ENCODE results near the gene OR7G2.
"Not testable (repeated sequence)": the region's sequence is repeated elsewhere in the genome, so short reads cannot be mapped to it uniquely, and the experiment has no call there.

OR7G2 gene

GRCh38 chr19:9073806-9074205 lies 33.5 kb downstream of the OR7G2 start:
- DNase-seq (ENCODE audit: low read depth) = no peak

GRCh38 chr19:9071720-9072119 lies 35.6 kb downstream of the OR7G2 start:
- DNase-seq (ENCODE audit: low read depth) = not testable (repeated sequence)

DNA sequence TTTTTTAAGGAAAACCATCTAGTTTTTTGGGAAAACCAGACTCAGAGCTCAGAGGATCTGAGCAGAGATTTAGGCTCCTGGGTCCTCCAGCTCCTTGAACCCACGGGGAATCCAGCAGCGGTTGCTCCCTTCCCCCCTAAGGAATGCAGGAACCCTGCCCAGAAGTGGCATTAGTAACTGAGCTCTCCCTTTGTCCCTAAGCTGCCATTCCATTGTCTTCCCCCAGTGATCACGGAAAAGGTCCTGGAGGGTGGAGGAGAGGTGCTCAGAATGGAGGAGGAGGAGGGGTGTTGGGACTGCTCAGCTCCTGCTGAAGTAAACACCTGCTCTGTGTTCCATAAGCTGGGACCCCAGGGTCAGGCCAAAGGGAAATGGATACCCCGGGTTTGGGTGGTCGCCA lies 37.2 kb downstream of the OR7G2 start:
- no peak for DNase-seq (ENCODE audit: low read depth)

GRCh38 chr19:9065457-9066014 lies 41.7 kb downstream of the OR7G2 start:
- no peak for DNase-seq (ENCODE audit: low read depth)

GRCh38 chr19:9061879-9062278 lies 45.4 kb downstream of the OR7G2 start:
- DNase-seq (ENCODE audit: low read depth) = no peak

DNA sequence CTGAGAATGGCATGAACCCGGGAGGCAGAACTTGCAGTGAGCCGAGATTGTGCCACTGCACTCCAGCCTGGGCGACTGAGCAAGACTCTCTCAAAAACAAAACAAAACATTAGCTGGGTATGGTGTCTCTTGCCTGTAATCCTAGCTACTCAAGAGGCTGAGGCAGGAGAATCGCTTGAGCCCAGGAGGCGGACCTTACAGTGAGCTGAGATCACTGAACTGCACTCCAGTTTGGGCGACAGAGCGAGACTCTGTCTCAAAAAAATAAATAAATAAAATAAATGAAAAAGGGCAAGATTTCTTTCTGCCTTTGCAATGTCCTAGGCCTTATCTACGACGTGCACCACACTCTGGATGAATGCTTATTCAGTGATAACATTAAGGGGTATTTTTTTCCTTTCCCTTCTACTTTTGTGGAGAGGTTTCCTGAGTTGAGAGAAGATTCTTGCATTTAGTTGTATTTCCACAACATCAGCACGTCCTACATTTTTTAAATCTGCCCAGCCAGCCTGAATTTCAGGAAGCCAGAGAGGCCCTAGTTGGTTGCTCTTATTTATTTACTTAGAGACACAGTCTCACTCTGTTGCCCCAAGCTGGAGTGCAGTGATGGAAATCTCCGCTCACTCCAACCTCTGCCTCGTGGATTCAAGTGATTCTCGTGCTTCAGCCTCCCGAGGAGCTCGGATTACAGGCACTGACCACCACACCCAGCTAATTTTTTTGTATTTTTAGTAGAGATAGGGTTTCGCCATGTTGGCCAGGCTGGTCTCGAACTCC lies 46.5 kb downstream of the OR7G2 start:
- no peak for DNase-seq (ENCODE audit: low read depth)

DNA sequence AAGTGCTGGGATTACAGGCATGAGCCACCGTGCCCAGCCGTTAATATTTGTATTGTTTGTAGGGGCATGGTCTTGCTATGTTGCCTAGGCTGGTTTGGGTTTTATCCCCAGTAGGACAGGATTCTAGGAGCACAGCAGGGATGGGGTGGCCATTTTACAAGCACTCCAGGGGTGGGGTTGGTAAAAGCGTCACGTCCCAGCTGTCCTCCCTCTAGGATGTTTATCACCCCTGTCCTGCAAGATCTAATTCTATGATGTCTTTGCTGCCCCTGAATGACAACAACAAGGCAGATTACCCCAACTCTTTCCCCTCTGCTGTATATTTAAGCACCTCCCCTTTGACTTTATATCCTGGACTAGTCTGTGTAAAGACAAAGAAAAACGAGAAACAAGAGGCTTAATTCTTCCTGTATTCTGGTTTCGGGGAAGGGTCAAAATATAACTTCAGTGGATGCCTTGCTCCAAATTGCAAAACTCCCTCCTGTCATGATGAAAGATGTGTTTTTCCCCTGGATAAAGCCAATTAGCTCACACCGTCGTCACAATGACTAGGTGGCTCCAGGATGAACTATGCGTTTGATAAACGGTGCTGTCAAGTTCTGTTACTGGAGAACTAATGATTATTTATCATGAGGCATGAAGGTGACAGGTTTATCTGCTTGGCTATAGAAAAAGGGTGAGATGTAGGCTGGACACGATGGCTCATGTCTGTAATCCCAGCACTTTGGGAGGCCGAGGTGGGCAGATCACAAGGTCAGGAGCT lies 48.2 kb downstream of the OR7G2 start:
- no peak for DNase-seq (ENCODE audit: low read depth)

DNA sequence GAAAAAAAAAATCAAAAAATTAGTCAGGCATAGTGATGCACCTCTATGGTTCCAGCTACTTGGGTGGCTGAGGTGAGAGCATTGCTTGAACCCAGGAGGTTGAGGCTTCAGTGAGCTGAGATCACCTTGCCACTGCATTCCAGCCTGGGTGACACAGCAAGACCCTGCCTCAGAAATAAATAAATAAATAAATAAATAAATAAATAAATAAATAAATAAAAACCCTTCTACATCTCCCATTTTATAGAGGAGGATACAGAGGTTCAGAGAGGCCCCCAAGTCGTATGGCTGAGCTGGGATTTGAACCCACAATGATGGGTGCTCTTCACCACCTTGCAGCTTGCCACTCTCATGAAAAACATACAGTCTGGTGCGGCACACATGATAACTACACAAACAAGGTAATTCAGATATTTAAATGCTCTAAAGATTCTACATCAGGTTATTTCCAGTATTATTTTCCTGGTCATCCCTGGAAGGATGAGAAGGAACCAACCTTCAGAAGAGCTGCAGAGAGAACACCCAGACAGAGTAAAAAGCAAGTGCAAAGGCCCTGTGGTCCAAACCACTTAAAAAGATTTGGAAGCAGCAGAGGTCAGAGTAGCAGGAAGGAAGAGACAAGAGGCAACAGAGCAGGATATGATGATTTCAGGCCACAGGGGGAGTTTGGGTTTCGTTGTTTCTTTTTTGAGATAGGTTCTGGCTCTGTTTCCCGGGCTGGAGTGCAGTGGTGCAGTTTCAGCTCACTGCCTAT lies 49.6 kb downstream of the OR7G2 start:
- no peak for DNase-seq (ENCODE audit: low read depth)

DNA sequence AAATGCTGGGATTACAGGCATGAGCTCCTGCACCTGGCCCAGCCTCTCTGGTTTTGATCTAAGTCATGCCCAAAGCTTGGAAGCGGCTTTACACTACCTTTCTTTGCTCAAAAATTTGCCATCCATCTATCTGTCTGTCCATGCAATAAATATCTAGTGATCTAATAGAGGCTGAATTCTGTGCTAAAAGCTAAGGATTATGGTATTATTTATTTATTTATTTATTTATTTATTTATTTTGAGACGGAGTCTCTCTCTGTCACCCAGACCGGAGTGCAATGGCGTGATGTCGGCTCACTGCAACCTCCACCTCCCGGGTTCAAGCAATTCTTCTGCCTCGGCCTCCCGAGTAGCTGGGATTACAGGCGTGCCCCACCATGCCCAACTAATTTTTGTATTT lies 51.1 kb downstream of the OR7G2 start:
- not testable (repeated sequence) for DNase-seq (ENCODE audit: low read depth)

GRCh38 chr19:9054765-9055164 lies 52.5 kb downstream of the OR7G2 start:
- DNase-seq (ENCODE audit: low read depth) = no peak

DNA sequence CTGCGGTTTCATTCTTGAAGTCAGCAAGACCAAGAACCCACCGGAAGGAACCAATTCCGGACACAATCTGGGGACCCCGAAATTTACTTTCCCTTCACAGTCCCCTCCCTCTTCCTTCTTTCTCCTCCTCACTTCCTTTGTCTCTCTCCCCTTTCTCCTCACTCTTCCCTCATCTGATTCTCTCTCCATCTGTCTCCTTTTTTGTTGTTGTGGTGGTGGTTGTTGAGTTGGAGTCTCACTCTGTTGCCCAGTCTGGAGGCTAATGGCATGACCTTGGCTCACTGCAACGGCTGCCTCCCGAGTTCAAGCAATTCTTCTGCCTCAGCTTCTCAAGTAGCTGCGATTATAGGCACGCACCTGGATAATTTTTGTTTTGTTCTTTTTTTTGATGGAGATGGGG lies 53.1 kb downstream of the OR7G2 start:
- no peak for DNase-seq (ENCODE audit: low read depth)

- DNase-seq (ENCODE audit: low read depth) = not testable (repeated sequence)
These were observed 53.6 kb downstream of the OR7G2 start for GRCh38 chr19:9053674-9054073.

- no peak for DNase-seq (ENCODE audit: low read depth)
These were observed 54.4 kb downstream of the OR7G2 start for GRCh38 chr19:9052894-9053293.

Measured in HS-5 (cell line).